ENCODE data around the gene NAGLU. TPM values are rescaled to one million over a fixed set of nuclear protein-coding genes. Genes with fewer than 3 reads are reported as not detected.

The NAGLU gene
- total and polyA plus RNA-seq, 2 of the 13 experiments (the other 11 are each of a cell fraction or from before 2014, with no cell fraction given) = 28.2 to 40.1 TPM

DNA sequence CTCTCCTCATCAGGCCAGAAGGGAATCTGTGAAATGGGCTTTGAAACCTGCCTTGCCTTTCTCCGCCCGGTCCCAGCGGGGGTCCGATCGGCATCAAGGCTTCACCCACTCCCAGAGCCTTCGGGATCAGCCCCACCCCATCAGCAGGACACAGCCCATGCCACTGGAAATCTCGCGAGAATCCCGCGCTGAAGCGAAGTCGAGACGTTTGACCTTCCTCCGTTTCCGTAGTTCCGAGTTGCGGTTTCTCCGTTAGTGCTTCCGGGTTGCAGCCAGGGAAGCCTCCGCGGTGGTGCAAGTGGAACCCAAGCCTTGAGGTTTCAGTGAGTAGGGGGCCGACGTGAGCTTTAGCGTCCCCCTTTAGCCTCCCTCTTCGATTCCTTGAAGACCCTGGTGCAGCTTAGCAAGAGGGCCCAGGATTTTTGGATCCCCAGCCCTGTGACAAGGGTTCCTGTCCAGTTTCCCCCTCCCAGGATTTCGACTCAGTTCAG is 25.9 kb downstream of the NAGLU start, which contains the start of gene COASY (continued):
- TF ChIP-seq SRF (IDR thresholded peaks at IDR 0.05; ENCODE audit: low read depth, low read length) (peak; percentile 43; the same call in 1 of the 2 replicates), ZNF367 (CRISPR knock-in tag; IDR thresholded peaks at IDR 0.05; ENCODE audit: borderline replicate concordance) (peak; percentile 33; the same call in 1 of the 2 replicates), ARHGAP35 (CRISPR knock-in tag; IDR thresholded peaks at IDR 0.05; ENCODE audit: borderline replicate concordance) (0 out of 2 replicates have a peak, but pooled peaks have one; percentile 19), FOXA3 (CRISPR knock-in tag; IDR thresholded peaks at IDR 0.05) (peak; percentile 81), HOXA5 (CRISPR knock-in tag; IDR thresholded peaks at IDR 0.05) (peak; percentile 78; the same call in 1 of the 2 replicates), ZBTB2 (CRISPR knock-in tag; IDR thresholded peaks at IDR 0.05; ENCODE audit: low read depth) (peak; percentile 91), JARID2 (CRISPR knock-in tag; IDR thresholded peaks at IDR 0.05; ENCODE audit: insufficient replicate concordance) (peak; percentile 47), IRF2 (CRISPR knock-in tag; IDR thresholded peaks at IDR 0.05) (peak; percentile 96), CSRNP2 (CRISPR knock-in tag; conservative IDR thresholded peaks at IDR 0.05; ENCODE audit: low read depth) (no peak), ZSCAN20 (CRISPR knock-in tag; IDR thresholded peaks at IDR 0.05; ENCODE audit: borderline replicate concordance) (no peak; the same call in 1 of the 2 replicates), ZNF530 (CRISPR knock-in tag; IDR thresholded peaks at IDR 0.05; ENCODE audit: low read depth) (no peak), PCBP1 (IDR thresholded peaks at IDR 0.05; ENCODE audit: borderline replicate concordance, low read depth, low read length) (0 out of 2 replicates have a peak, but pooled peaks have one; percentile 39), EZH2 (conservative IDR thresholded peaks at IDR 0.05; ENCODE audit: low read depth, low read length) (no peak), MAFF (IDR thresholded peaks at IDR 0.05; ENCODE audit: low read depth, low read length) (peak; percentile 23; the same call in 1 of the 2 replicates), SSRP1 (CRISPR knock-in tag; IDR thresholded peaks at IDR 0.05) (no peak), ZNF564 (CRISPR knock-in tag; IDR thresholded peaks at IDR 0.05) (peak; percentile 77; the same call in 1 of the 2 replicates), CC2D1A (CRISPR knock-in tag; IDR thresholded peaks at IDR 0.05) (no peak), ZNF678 (CRISPR knock-in tag; IDR thresholded peaks at IDR 0.05) (no peak), ZNF276 (CRISPR knock-in tag; IDR thresholded peaks at IDR 0.05; ENCODE audit: low read depth) (no peak; the same call in none of the 2 replicates), ZNF253 (CRISPR knock-in tag; IDR thresholded peaks at IDR 0.05; ENCODE audit: borderline replicate concordance) (no peak)
- TF ChIP-seq, protein P1, sequence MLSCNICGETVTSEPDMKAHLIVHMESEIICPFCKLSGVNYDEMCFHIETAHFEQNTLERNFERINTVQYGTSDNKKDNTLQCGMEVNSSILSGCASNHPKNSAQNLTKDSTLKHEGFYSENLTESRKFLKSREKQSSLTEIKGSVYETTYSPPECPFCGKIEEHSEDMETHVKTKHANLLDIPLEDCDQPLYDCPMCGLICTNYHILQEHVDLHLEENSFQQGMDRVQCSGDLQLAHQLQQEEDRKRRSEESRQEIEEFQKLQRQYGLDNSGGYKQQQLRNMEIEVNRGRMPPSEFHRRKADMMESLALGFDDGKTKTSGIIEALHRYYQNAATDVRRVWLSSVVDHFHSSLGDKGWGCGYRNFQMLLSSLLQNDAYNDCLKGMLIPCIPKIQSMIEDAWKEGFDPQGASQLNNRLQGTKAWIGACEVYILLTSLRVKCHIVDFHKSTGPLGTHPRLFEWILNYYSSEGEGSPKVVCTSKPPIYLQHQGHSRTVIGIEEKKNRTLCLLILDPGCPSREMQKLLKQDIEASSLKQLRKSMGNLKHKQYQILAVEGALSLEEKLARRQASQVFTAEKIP (CRISPR knock-in tag; IDR thresholded peaks at IDR 0.05; ENCODE audit: borderline replicate concordance) = no peak
- TF ChIP-seq, protein P2, sequence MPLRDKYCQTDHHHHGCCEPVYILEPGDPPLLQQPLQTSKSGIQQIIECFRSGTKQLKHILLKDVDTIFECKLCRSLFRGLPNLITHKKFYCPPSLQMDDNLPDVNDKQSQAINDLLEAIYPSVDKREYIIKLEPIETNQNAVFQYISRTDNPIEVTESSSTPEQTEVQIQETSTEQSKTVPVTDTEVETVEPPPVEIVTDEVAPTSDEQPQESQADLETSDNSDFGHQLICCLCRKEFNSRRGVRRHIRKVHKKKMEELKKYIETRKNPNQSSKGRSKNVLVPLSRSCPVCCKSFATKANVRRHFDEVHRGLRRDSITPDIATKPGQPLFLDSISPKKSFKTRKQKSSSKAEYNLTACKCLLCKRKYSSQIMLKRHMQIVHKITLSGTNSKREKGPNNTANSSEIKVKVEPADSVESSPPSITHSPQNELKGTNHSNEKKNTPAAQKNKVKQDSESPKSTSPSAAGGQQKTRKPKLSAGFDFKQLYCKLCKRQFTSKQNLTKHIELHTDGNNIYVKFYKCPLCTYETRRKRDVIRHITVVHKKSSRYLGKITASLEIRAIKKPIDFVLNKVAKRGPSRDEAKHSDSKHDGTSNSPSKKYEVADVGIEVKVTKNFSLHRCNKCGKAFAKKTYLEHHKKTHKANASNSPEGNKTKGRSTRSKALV (CRISPR knock-in tag; IDR thresholded peaks at IDR 0.05) = no peak; the same call in none of the 2 replicates

All from HepG2 (cell line).